ENCODE results near the gene ME2.

DNA sequence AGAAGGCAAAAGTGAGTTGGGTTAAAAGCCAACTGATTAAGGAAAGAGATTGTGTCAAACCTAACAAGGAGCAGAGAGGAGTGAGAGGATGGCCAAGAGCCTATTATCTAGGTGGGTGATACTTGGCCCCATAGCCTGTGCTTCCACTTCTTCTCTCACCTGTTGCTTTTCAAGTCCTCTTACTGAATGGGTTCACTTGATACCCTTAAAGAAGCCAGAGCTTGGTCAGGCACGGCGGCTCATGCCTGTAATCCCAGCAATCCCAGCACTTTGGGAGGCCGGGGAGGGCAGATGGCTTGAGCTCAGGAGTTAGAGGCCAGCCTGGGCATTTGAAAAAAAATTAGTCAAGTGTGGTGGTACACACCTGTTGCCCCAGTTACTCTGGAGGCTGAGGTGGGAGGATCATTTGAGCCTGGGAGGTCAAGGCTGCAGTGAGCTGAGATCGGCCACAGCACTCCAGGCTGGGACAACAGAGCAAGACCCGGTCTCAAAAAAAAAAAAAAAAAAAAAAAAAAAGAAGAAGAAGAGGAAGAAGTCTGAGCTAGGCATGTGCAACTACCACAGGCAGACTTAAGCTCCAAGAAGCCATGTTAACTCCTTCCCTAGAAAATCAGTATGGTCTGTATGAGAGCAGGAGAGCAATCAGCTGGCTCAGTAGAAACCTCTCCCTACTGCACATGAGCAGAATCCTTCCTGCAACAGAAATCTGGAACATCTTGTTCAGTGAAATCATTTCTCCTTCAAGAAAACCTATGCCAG lies 28.4 kb upstream of the ME2 start:
- TF ChIP-seq, protein P1, sequence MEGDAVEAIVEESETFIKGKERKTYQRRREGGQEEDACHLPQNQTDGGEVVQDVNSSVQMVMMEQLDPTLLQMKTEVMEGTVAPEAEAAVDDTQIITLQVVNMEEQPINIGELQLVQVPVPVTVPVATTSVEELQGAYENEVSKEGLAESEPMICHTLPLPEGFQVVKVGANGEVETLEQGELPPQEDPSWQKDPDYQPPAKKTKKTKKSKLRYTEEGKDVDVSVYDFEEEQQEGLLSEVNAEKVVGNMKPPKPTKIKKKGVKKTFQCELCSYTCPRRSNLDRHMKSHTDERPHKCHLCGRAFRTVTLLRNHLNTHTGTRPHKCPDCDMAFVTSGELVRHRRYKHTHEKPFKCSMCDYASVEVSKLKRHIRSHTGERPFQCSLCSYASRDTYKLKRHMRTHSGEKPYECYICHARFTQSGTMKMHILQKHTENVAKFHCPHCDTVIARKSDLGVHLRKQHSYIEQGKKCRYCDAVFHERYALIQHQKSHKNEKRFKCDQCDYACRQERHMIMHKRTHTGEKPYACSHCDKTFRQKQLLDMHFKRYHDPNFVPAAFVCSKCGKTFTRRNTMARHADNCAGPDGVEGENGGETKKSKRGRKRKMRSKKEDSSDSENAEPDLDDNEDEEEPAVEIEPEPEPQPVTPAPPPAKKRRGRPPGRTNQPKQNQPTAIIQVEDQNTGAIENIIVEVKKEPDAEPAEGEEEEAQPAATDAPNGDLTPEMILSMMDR (IDR thresholded peaks at IDR 0.05): no peak
- no peak for TF ChIP-seq POLR2AphosphoS5 (IDR thresholded peaks at IDR 0.05)
